Aorta (tissue), 5 donors: ENCODE data around the gene GEMIN7. TPM values are rescaled to one million over a fixed set of nuclear protein-coding genes. Genes with fewer than 3 reads are reported as not detected.
A peak's percentile ranks its signal among the peaks of the same experiment; 100 is the strongest.

Experiments used
- ATAC-seq: fragments of 200-7000 bp; cut with Tn5 transposase; one replicate; pipeline ENCODE4 v1.9.1; 2022; ENCODE audit warnings: moderate library complexity; ENCODE audit not compliant: low FRiP score
- DNase-seq, 2 donors: peaks; one replicate each; pipeline ENCODE4 v3.0.0-alpha.2; 2020
- H3K27ac ChIP-seq, 2 donors: one replicate each; pipeline ENCODE4 v1.5.1; 2013; ENCODE audit warnings: low read length in 2 of 2, mild to moderate bottlenecking in 2 of 2, moderate library complexity in 2 of 2, control low read depth in 1 of 2, inconsistent platforms in 1 of 2, low read depth in 1 of 2
- H3K27me3 ChIP-seq, 2 donors: one replicate each; pipeline ENCODE4 v1.6.1; 2013; ENCODE audit warnings: control low read depth in 1 of 2, low read length in 1 of 2, mild to moderate bottlenecking in 1 of 2, moderate library complexity in 1 of 2; ENCODE audit not compliant: insufficient read depth in 2 of 2, control insufficient read depth in 1 of 2
- H3K36me3 ChIP-seq, 2 donors: one replicate each; pipeline ENCODE4 v1.6.1; 2013; ENCODE audit warnings: control low read depth in 1 of 2, low read length in 1 of 2, mild to moderate bottlenecking in 1 of 2; ENCODE audit not compliant: insufficient read depth in 2 of 2, control insufficient read depth in 1 of 2
- H3K4me1 ChIP-seq, 2 donors: one replicate each; pipeline ENCODE4 v1.6.1; 2013; ENCODE audit warnings: low read length in 2 of 2, control low read depth in 1 of 2, mild to moderate bottlenecking in 1 of 2, moderate library complexity in 1 of 2; ENCODE audit not compliant: insufficient read depth in 2 of 2, control insufficient read depth in 1 of 2
- H3K4me3 ChIP-seq, 2 donors: one replicate each; pipeline ENCODE4 v1.5.1; 2013; ENCODE audit warnings: low read length in 2 of 2, control low read depth in 1 of 2, mild to moderate bottlenecking in 1 of 2
- H3K9me3 ChIP-seq: one replicate; pipeline ENCODE4 v1.6.1; 2013; ENCODE audit warnings: mild to moderate bottlenecking, low read length; ENCODE audit not compliant: control insufficient read depth
- WGBS, 2 donors: extraction: QIAGEN DNeasy Blood & Tissue Kit; methylation state at CpG; one replicate each; pipeline ENCODE4 v1.1.7; 2013; 5-methylcytosine and 5-hydroxymethylcytosine counted together
- intact Hi-C, 2 donors: fragments of 100-400 bp; cut with DNase I; formaldehyde crosslinking; loops; one replicate each; pipeline versions ENCODE4 v1.14.2 to v1.15.0; 2022
- polyA plus RNA-seq, 2 donors: library from polyadenylated mRNA; stranded (reverse); fragments of 200-250 nt; gene quantifications; one replicate each; pipeline ENCODE4 v1.2.3, GENCODE V29; 2013
- total RNA-seq, 2 donors: library from RNA; stranded (reverse); fragmentation: NEBNext Ultra II Directional; extraction: Animal tissue kit (Norgen Biotek cat#: 25700); gene quantifications; one replicate each; pipeline ENCODE4 v1.2.1, GENCODE V29; 2021
- donor health status: healthy with polysubstance abuse.
- donor health status: Bipolar disorder and iron deficiency.
- donor health status: DM: no; HTN: no; CAD: no.
- donor health status: DM: no; HTN: no; CAD: no.
- donor health status: DM: yes; HTN: yes; CAD: no.

Gene GEMIN7
- total and polyA plus RNA-seq, 4 donors = 6.4 to 13.5 (median 10.2) TPM

DNA sequence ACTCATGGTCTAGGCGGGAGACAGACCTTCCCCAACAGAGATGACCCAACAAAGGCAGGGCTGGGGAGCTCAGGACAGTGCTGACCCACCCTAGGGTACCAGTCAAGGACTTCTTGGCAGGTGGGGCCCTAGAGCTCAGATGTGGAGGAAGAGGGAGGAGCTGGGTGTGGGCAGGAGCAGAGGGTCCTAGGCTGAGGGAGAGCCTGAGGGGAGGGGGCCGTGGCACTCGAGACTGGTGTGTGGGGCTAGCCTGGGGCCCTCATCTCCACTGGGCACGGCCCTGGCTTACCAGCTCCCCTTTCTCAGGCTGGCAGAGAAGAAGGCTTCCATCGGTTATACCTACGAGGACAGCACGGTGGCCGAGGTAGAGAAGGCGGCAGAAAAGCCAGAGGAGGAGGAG lies 21.6 kb upstream of the GEMIN7 start:
- intact Hi-C loops = no loop called here
- no peak overlapping the region for H3K4me3 ChIP-seq
- H3K4me1 ChIP-seq = no peaks in the 10 kb centered on the region
- DNase-seq = no peak
- no peak overlapping the region for H3K27ac ChIP-seq
- H3K27me3 ChIP-seq = no peaks in the 10 kb centered on the region
- WGBS, 2 donors = 84 to 91% methylated on average over 7 to 9 of the region's 9 CpGs
- H3K9me3 ChIP-seq = no peaks in the 10 kb centered on the region
- no peak for ATAC-seq
- H3K36me3 ChIP-seq = peaks cover 7 to 17% of the 10 kb centered on the region in 2 donors

DNA sequence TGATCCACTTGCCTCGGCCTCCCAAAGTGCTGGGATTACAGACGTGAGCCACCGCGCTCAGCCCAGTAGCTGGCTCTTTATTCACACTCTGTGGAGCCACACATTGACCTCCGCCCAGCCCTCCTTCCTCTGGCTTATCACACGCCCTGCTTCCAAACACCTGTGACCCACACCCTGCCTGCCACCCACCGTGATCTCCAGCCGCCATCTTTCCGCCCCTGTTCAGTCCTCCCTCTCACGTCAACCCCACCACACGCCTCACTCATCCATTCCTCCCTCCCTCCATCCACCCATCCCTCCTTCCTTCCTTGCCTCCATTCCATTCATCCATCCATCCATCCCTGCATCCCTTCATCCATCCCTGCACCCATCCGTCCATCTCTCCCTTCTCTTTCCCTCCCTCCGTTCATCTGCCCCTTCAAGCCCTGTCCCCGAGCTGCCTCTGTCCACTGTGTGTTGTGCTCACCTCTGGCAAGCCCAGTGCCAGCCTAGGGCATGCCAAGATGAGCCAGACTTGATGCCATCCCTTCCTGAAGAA lies 20.4 kb upstream of the GEMIN7 start:
- intact Hi-C loops = no loop called here
- Histone ChIP-seq H3K4me3 (no peak overlapping the region), H3K36me3 (peaks cover 5 to 16% of the 10 kb centered on the region in 2 donors), H3K27ac (no peak overlapping the region), H3K9me3 (no peaks in the 10 kb centered on the region), H3K27me3 (no peaks in the 10 kb centered on the region), H3K4me1 (no peaks in the 10 kb centered on the region)
- WGBS, 2 donors = 83 to 85% methylated on average over 14 of the region's 14 CpGs
- no peak for ATAC-seq
- DNase-seq = no peak

DNA sequence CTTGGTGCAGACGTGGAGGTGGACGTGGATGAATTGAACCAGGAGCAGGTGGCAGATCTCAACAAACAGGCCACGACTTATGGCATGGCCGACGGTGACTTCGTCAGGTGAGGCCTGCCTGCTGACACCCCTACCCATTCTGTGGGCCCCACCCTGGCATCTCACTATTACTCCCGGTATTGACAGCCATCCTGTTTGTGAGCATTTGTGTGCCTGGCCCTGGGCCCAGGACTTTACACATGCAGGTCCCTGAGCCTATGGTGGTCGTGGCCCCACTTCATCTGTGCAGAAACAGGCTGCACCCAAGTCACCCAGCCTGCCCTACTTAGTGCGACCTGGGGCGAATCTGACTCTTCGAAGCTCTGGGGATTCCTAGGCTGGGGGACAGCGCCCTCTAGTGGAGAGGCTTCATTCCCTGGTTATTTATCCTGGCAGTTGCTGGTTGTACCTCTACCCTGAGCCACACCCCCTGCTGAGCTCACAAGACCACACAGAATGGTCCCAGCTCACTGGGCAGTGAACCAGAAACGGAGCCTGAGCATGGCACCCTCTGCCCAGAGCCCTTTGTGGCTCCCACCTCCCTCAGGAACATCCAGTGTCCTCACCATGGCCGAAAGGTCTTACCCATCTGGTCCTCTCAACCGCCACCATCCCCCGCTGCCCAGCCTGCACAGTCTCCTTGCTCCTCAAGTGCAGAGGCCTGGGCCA lies 19.6 kb upstream of the GEMIN7 start:
- intact Hi-C loops = no loop called here
- Histone ChIP-seq H3K4me3 (no peak overlapping the region), H3K36me3 (peaks cover 9 to 18% of the 10 kb centered on the region in 2 donors), H3K27ac (no peak overlapping the region), H3K4me1 (no peaks in the 10 kb centered on the region), H3K9me3 (no peaks in the 10 kb centered on the region), H3K27me3 (no peaks in the 10 kb centered on the region)
- ATAC-seq (peak; percentile 67), DNase-seq (peak in 1 of 2 donors; percentile 77)
- 56 to 57% methylated on average over 16 of the region's 16 CpGs for WGBS, 2 donors

DNA sequence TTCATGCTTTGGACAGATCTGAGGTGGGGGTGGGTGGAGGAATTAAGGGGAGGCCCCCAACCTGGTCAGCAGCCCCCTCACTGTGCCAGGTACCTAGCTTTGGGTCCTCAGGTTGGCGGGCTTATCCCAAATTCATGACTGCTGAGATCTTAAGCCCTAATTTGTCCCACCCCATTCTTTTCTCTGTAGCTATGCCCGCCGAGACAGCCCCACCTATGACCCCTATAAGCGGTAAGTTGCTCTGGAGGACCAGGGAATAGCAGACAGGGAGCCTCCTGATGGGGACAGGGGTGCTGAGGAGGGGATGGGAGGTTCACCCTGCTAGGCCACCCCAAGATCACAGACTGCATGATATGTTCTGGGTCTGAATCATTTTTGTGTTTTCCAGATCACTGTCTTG lies 17.1 kb upstream of the GEMIN7 start:
- ATAC-seq (no peak), DNase-seq (no peak)
- H3K36me3 ChIP-seq = peaks cover 5 to 18% of the 10 kb centered on the region in 2 donors
- intact Hi-C loops = no loop called here
- H3K9me3 ChIP-seq = no peaks in the 10 kb centered on the region
- no peak overlapping the region for H3K4me3 ChIP-seq
- H3K27me3 ChIP-seq = no peaks in the 10 kb centered on the region
- no peaks in the 10 kb centered on the region for H3K4me1 ChIP-seq
- WGBS, 2 donors = 93 to 95% methylated on average over 4 of the region's 4 CpGs
- H3K27ac ChIP-seq = no peak overlapping the region

DNA sequence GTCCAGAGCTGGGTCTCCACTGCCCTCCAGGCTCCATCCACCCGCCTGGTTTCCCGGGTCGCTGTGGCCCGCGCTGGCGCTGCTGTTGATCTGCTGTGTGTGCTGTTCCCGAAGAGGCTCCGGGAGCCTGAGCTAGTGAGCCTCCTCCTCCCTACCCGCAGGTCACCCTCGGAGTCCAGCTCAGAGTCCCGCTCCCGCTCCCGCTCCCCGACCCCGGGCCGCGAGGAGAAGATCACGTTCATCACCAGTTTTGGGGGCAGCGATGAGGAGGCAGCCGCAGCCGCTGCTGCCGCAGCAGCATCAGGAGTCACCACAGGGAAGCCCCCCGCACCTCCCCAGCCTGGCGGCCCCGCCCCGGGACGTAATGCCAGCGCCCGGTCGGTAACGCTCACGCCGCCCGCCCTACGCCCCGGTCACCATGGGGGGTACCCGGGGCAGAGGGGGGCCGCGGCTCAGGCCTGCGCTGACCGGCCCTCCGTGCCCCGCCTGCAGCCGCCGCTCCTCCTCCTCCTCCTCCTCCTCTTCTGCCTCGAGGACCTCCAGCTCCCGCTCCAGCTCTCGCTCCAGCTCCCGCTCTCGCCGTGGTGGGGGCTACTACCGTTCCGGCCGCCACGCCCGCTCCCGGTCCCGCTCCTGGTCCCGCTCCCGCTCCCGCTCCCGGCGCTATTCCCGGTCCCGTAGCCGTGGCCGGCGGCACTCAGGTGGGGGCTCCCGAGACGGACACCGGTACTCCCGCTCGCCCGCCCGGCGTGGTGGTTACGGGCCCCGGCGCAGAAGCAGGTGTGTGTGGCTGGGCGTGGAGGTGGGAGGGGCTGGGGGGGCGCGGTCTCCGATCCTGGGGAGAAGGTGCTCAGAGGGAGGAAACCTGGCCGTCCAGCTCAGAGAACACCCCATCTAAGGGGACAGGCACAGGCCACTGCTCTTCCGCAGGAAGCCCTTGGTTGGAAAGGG lies 14.9 kb upstream of the GEMIN7 start:
- ATAC-seq (no peak), DNase-seq (no peak)
- Histone ChIP-seq H3K27ac (no peak overlapping the region), H3K36me3 (peaks cover 6 to 12% of the 10 kb centered on the region in 2 donors), H3K9me3 (no peaks in the 10 kb centered on the region), H3K27me3 (no peaks in the 10 kb centered on the region), H3K4me3 (no peak overlapping the region), H3K4me1 (no peaks in the 10 kb centered on the region)
- WGBS, 2 donors = 96% methylated on average over 70 to 85 of the region's 85 CpGs
- intact Hi-C loops = no loop called here

DNA sequence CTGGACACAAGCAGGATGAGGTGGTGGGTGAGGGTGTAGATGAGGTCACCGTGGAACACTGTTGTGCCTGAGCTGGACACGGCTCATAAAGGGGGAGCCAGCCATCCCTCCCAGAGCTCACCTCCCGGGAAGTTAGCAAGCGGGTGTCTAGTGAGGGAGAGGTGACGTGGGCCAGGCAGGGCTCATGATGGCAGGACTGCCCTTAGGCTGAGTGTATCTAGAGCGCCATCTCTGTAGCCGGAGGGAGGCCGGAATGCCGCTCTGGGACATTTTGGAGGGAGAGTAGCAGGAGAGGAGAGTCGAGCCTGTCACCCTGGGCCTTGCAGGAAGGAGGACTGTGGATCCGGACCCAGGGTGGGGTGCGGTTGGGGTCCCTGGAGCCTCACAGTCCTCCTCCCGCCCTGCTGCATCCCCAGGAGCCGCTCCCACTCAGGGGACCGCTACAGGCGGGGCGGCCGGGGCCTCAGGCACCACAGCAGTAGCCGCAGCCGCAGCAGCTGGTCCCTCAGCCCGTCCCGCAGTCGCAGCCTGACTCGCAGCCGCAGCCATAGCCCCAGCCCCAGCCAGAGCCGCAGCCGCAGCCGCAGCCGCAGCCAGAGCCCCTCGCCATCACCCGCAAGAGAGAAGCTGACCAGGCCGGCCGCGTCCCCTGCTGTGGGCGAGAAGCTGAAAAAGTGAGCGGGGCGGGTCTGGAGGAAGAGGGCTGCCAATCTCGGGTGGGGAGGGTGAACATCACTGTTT lies 12.0 kb upstream of the GEMIN7 start:
- no peak overlapping the region for H3K27ac ChIP-seq
- no peaks in the 10 kb centered on the region for H3K4me1 ChIP-seq
- no peaks in the 10 kb centered on the region for H3K9me3 ChIP-seq
- DNase-seq (no peak), ATAC-seq (no peak)
- WGBS, 2 donors = 90 to 91% methylated on average over 34 to 38 of the region's 38 CpGs
- H3K27me3 ChIP-seq = no peaks in the 10 kb centered on the region
- H3K36me3 ChIP-seq = peaks cover 8 to 14% of the 10 kb centered on the region in 2 donors
- H3K4me3 ChIP-seq = no peak overlapping the region
- intact Hi-C loops = no loop called here

DNA sequence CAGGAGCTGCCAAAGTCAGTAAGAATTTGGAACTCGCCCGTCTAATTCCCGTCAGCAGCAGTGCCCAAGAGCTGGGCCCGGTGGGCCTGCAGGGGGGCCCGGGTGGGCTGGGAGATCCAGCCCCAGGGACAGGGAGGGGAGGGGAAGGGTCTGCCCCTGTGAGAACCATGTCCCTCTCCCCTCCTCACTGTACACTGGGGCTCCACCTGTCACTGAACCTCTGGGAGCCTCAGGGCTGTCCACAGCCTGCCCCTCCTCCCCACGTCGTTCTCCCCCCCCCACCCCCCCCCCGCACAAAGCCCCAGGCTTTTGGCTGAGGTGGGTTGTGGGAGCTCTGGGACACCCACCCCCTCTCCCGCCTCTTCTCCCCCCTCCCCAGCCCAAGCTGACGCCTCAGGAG lies 11.0 kb upstream of the GEMIN7 start:
- intact Hi-C loops = no loop called here
- ATAC-seq (no peak), DNase-seq (no peak)
- Histone ChIP-seq H3K36me3 (peaks cover 8 to 14% of the 10 kb centered on the region in 2 donors), H3K9me3 (no peaks in the 10 kb centered on the region), H3K27me3 (no peaks in the 10 kb centered on the region), H3K4me3 (no peak overlapping the region), H3K27ac (no peak overlapping the region), H3K4me1 (no peaks in the 10 kb centered on the region)
- 76 to 81% methylated on average over 6 to 10 of the region's 10 CpGs for WGBS, 2 donors

DNA sequence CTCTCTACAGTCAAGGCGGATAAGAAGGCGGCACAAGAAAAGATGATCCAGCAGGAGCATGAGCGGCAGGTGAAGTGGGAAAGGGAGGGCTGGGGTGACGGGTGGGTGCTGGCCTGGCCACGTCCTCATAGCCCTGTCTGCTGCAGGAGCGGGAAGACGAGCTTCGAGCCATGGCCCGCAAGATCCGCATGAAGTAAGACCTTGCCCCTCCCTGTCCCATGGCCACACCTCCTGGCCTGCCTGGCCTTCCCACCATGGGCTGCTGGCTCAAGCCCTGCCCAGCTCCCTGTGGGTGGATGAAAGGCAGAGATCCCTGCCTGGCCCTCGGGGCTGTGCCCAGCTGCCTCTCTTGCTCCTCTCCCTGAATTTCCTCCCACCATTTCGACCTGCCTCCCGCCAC lies 10.0 kb upstream of the GEMIN7 start:
- no peak overlapping the region for H3K27ac ChIP-seq
- H3K4me1 ChIP-seq = no peaks in the 10 kb centered on the region
- DNase-seq = no peak
- intact Hi-C loops = no loop called here
- no peaks in the 10 kb centered on the region for H3K27me3 ChIP-seq
- no peak overlapping the region for H3K4me3 ChIP-seq
- WGBS, 2 donors = 69 to 74% methylated on average over 13 of the region's 13 CpGs
- peaks cover 8 to 13% of the 10 kb centered on the region in 2 donors for H3K36me3 ChIP-seq
- ATAC-seq = no peak
- no peaks in the 10 kb centered on the region for H3K9me3 ChIP-seq
